ENCODE results near the gene SGIP1.
A peak's percentile ranks its signal among the peaks of the same experiment; 100 is the strongest.
"Not testable (repeated sequence)": the region's sequence is repeated elsewhere in the genome, so short reads cannot be mapped to it uniquely, and the experiment has no call there.

Gene SGIP1

GRCh38 chr1:66685265-66685664 lies 151.3 kb downstream of the SGIP1 start:
- no peak for DNase-seq

DNA sequence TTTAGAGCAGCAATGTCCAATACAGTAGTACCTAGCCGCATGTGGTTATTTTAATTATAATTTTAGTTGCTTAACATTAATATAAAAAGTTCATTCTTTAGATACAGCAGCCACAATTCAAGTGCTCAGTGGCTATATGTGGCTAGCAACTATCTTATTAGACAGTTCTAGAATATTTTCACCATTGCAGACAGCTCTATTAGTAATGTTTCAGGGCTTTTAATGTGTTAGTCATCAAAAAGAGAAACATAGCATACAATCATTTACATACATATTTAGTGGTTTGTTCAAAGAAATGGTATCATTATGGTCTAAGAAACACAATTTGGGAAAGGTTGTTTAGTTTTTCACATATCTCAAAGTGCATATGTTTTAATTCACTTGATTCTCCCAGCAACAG lies 151.7 kb downstream of the SGIP1 start:
- DNase-seq: no peak

DNA sequence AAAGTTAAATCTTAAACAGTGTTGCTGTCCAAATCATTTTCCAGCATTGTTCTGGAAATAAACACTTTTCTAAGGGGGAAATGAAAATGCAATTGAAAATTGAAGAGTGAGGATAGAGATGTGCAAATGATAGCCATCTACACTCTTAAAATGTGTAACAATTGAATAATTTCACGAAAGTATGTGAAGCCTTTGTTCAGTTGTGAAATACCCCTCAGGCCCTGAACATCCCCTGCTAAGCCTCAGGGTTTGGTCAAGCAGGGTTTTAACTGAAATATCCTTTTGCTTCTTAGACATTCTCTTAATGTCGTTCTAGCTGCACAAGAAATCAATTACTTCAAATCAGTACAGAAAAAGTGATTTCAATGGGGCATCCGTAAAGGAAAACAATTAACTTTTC lies 152.5 kb downstream of the SGIP1 start:
- no peak for DNase-seq

- no peak for DNase-seq
Measured at GRCh38 chr1:66687358-66687757, 153.4 kb downstream of the SGIP1 start.

DNA sequence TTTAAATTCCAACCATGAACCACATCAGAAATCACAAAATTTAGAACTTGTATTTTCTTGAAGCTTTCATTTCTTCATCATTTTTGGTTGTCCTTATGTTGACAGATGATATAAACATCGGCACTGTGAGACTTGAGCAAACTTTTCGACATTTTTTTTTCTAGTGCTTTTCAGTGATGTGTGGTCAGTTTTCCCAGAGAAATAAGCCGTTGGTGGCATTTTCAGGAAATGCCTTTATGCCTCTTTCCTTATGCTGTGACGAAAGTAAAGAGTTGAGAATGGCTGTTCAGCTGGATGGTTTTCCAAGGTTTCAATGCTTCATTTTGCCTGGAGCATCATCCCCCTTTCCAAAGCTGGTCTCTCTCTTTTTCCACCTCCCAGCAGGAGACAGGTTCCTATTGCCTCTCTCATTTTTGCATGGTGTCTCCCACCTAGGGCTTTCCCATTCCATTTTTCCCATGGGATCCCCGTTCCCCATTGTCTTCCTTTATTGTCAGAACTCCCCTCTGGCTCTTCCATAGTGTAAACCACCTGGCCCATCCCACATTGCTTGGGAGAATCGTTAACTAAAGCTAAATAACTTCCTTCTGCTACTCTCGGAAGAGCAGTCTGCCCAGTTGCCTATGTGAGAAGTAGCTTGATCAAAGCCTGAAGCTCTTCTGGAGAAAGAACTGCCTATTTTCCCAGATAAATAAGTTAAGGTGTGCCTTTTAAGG lies 156.9 kb downstream of the SGIP1 start:
- no peak for DNase-seq

GRCh38 chr1:66692681-66693080 lies 158.7 kb downstream of the SGIP1 start:
- no peak for DNase-seq

DNA sequence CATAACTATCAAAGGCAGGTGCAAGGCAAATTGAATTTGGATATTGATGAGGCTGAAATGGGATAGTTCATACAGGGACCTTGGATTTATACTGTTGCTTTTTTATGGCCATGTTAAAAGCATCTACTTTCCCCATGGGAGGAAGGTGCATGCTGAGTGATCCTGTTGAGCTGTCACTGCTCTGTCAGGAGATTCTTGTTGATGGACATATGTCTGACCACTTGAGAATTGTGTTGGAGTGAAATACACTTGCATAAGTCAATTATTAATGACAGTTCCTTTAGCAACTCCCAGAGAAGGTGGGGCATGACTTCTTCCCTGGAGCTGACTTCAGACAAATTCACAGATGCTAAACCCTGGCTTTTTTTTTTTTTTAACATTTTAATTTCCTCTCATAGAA lies 159.9 kb downstream of the SGIP1 start:
- peak; percentile 27 for DNase-seq

DNA sequence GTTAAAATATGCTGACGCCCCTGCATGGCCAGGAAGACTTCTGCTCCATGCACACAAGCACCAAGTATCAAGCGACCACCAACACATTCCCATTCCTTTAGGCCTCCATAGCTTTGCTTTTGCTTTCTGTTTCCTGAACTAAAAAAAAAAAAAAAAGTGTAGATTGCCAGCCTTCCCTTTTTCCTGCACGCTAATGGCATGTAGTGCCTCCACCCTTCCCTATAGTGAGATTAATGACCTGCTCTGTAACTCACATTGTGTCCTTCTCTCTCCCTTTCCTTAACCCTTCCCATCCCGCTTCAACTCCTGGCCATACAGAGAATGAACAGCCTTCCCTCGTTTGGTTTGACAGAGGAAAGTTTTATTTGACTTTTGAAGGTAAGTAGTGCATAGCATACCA lies 161.2 kb downstream of the SGIP1 start:
- no peak for DNase-seq

GRCh38 chr1:66696771-66697170 lies 162.8 kb downstream of the SGIP1 start:
- peak; percentile 56 for DNase-seq

DNA sequence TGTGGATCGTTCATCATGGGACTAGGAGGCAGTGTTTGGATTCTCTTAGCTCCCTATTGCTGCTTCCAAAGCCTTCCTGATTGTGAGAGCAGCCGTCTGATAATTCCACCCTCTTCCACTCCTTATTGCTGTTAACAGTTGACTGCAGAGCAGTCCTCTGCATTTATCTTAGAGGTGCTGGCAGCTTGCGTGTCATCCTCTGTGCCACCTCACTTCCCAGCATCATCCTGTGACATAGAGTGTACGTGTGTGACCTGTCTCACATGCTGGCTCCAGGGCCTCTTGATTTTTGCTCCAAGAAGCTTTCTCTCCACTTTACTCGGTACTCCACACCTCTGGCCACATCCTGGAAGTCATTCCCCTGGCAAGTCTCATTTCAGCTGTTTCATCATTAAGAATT lies 165.3 kb downstream of the SGIP1 start:
- DNase-seq: no peak

DNA sequence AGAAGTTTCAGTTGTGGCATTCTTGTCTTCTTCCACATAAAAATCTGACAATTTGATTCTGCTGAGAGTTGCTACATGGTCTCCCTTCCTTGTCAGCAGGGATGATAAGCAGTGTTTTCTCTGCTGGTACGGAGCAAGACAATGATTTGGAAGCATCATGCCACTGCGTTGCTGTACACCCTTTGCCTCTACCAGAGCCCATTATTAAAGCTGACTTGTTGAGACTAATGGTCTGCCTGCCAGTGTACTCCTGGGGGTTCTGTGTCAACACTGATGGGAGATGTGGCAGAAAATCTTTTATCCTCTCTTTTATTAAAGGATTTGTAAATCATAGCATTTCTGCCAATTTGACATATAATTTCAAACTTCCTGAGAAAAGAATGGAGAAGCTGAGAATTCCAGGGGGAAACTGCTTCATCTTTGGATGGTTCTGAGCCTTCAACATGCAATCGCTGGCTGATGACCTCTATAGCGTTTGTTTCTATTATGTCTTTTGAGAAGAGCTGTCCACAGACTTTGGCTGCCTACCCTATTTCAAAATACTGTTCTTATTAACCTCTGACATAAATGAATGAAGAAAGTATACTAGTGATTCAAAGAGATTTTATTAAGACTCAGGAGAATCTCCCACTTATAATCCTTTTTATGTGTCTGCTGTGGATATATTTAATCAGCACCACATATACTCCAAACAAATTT lies 170.4 kb downstream of the SGIP1 start:
- DNase-seq: no peak

- DNase-seq: no peak
Measured at GRCh38 chr1:66705110-66705509, 171.2 kb downstream of the SGIP1 start.

- DNase-seq: no peak
Measured at GRCh38 chr1:66711420-66711819, 177.5 kb downstream of the SGIP1 start.

DNA sequence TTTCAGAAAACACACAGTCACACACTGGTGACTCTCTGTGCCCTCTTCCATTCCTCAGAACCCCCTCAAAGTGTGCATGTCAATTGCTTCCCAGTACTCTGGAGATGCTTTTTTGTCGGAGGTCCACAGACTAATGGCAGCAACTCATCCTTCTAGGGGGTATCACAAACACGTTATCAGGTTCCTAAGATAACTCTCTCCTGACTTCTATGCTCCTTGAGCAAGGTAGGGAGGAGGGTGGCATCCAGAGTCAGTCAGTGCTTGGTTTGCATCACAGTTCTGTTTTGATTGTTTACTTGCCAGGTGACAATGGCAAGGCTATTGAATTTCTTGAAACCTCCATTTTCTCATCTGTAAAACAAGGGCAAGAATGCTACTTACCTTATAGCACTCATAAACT lies 178.9 kb downstream of the SGIP1 start:
- no peak for DNase-seq

DNA sequence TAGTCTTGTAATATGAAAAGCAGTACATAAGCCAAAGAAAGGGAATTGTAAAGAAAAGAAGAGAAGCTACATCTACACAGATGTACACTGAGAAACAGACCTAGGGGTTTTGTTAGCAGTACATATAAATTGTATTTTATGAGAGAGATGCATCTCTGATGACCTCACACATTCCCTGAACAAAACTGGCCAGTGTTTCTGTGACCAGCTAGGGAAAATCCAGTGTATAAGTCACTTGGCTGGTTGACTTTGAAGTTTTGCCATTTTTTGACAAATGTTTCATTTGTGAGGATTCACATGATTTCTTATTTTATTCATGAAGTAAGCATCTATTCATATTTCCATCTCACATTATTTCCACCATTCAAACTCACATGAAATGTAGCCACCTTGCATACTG lies 190.0 kb downstream of the SGIP1 start:
- DNase-seq: no peak

- peak; percentile 58 for DNase-seq
Measured at GRCh38 chr1:66725885-66726665, 192.1 kb downstream of the SGIP1 start.

DNA sequence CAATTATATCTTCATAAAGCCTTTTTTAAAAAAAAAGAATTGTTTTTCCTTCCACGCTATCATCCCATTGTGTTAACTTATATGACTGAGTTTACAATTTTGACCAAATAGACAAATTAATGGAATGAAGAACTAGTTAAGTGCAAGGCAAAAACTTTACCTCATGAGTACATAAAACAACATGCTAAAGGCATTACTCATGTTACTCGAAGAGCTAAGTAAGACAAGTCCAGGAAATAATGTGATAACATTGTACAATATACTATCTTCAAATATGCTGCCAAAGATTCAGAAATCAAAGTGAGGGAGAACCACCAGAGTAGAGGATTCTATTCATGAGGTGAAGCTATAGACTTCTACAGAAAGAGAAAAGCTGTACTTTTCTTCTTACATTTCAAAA lies 194.1 kb downstream of the SGIP1 start:
- no peak for DNase-seq

DNA sequence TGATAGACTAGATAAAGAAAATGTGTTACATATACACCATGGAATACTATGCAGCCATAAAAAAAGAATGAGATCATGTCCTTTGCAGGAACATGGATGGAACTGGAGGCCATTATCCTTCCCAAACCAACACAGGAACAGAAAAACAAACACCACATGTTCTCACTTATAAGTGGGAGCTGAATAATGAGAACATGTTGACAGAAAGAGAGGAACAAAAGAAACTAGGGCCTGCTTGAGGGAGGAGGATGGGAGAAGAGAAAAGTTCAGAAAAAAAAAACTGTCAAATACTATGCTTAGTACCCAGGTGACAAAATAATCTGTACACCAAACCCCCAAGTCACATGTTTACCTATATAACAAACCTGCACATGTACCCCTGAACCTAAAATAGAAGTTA lies 194.8 kb downstream of the SGIP1 start:
- DNase-seq: not testable (repeated sequence)

GRCh38 chr1:66729119-66729518 lies 195.2 kb downstream of the SGIP1 start:
- no peak for DNase-seq

DNA sequence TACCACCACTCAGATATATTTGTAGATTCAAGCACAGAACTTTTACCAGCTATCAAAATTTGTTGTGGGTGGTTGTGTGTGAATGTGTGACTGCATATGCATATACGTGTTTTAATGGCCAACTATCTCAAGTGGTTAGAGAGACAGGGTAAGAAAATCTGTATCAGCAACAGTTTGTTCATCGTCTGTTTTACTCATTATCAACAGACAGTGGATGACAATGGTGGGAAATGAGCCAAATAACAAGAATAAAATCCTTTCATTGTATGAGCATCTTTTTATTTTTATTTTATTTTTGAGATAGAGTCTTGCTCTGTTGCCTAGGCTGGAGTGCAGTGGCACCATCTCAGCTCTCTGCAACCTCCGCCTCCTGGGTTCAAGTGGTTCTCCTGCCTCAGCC lies 195.6 kb downstream of the SGIP1 start:
- DNase-seq: no peak

- DNase-seq: peak; percentile 57
Measured at GRCh38 chr1:66730462-66730861, 196.5 kb downstream of the SGIP1 start.

DNA sequence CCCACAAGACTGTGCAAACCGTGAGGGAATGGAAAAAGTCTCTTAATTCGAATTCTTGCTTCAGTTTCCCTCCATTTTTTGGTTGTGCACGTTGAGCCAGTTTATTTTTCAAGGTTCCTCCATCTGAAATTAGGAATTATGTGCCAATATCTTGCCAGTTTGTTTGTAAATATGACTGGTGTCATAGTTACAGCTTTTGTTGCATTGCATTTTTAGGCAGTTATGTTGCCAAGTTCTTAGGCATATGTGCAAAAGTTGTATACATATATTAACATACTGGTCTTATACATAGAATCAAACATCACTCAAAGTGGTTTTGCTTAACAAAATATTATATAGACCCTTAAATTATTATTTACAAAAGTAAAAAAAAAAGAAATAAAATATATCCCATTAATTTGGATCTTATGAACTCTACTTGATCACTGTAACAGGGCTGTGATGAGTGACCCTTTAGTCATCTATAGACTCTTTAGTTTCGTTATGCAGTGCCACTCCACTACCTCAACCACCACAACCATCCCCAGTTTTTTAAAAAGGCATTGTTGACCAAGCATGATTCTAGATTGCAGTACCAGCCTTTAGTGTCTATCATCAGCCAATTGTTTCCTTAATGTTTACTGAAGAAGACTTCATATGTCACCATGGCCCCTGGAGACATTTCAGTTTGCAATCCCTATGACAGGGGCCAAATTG lies 197.4 kb downstream of the SGIP1 start:
- DNase-seq: no peak

GRCh38 chr1:66732407-66733166 lies 198.6 kb downstream of the SGIP1 start:
- DNase-seq: no peak
